Fibroblast of skin of right quadriceps (primary cell): Measurements from ENCODE around the gene RNASE1.
"Not testable (repeated sequence)": the region's sequence is repeated elsewhere in the genome, so short reads cannot be mapped to it uniquely, and the experiment has no call there.

Experiments used
- DNase-seq: peaks from one replicate; pipeline ENCODE4 v3.0.0-alpha.2; 2013

Gene RNASE1

DNA sequence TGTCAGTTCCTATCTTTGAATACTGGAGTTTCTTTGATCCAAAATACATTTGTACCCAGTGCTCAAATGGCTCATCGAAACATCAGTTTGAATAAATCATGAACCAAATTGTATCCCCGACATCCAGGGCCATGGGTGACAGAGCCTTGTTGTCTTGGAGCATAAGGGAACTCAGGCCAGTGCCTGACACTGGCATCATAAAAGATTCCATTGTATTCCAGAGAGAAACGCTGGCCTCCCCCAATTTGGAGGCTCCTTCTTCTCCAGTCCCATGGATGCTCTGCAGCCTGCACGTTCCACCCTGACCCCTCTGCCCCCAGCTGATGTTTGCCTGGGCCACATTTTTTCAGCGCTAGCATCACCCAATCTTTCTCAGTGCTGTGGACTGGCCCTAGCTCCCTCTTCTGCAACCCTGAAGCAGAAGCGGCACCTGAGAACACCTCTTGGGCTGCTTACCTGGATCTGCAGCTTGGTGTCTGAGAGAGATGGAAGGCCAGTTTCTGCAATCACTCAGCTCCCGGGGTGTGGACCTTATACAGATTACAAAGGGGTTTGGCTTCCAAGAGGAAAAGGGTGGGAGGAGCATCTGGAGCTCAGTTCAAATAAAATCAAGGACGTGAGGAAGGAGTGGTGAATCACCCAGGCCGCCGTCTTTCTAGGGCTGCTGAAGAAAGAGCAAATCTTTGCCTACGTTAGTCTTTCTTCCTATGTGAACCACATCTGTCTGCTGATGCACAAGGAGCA is at the start of gene RNASE1:
Gene RNASE1 (minus strand): TSS at position 504 of the 744 bp plus-strand sequence. CDS start 776 bp downstream, outside the sequence.
- no peak for DNase-seq

- DNase-seq = no peak
Observed at GRCh38 chr14:20848955-20849570, 46.4 kb upstream of the RNASE1 start.

GRCh38 chr14:20848316-20848954 is 45.8 kb upstream of the RNASE1 start:
- DNase-seq = peak; percentile 50

GRCh38 chr14:20846560-20846959 is 43.9 kb upstream of the RNASE1 start:
- no peak for DNase-seq

- no peak for DNase-seq
Observed at GRCh38 chr14:20841096-20841495, 38.5 kb upstream of the RNASE1 start.

DNA sequence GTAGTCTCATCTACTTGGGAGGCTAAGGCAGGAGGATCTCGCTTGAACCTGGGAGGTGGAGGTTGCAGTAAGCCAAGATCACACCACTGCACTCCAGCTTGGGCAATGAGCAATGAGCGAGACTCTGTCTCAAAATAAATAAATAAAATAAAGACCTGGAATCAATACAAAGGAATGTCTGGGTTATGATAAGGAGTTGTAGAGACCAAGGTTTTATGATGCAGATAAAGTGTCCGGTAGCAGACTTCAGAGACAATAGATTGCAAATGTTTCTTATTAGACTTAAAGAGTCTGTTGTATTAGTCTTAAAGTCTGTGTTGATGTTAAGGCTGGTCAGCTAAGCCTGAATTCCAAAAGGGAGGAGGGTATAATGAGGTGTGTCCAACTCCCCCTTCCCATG is 35.2 kb upstream of the RNASE1 start:
- DNase-seq = no peak

- peak; percentile 23 for DNase-seq
Observed at GRCh38 chr14:20836668-20837338, 34.2 kb upstream of the RNASE1 start.

GRCh38 chr14:20834899-20835298 is 32.3 kb upstream of the RNASE1 start:
- DNase-seq = no peak

DNA sequence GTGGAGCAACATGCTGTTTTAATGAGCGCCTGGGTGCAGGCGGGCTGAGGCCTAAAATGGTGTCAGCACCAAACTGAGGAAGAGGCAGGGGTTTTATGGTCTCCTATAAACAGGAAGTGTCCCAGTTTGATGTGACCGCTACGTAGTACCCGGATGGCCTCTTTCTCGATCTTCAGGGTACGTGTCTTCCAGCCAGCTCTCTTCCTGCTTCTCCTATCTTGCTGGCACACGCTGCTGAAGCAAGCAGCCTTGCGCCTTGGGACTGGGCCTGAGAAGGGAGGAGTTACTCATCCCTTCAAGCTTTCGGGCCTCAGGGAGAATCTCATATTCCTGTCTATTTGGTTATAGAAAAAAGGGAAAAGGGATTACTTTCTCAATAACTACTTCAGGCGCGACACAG is 28.2 kb upstream of the RNASE1 start:
- no peak for DNase-seq

DNA sequence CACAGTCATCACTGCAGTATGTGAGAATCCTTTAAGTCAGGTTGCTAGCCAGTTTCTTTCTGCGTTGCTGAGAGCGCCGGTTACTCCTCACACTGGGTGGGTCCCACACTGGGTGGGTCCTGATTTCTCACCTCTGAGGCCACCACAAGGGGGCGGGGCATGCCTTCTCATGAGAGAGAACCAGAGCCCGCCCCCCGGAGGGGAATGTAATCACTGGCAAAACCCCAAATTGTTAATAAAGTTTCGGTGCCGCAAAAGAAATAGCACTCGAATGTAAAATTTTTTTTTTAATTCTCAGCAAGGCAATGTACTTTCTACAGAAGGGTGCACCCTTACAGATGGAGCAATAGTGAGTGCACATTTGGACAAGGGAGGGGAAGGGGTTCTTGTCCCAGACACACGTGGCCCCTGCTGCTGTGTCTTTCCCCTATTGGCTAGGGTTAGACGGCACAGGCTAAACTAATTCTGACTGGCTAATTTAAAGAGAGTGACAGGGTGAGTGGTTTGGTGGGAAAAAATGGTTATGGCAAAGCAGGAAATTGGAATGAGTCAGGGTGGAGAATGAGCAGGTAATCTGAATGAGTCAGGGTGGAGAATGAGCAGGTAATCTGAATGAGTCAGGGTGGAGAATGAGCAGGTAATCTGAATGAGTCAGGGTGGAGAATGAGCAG is 25.5 kb upstream of the RNASE1 start:
- not testable (repeated sequence) for DNase-seq

- DNase-seq = no peak
Observed at GRCh38 chr14:20827326-20827725, 24.7 kb upstream of the RNASE1 start.

DNA sequence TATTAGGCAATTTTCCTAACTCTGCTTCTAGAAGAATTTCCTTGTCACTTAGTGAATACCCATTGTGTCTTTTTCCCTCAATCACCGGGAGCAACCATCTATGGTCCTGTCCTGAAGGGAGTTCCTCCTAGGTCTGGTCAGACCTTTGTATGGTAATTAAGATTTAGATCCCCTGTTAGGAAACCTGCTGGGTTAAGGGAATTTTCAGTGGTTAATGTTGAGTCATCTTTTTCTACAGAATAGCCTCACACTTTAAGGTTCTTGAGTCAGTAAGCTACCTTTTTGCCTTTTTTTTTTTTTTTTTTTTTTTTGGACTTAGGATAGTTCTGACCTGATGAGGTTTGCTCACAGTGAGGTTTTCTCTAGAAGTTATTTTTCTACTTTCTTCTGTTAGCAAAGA is 24.0 kb upstream of the RNASE1 start:
- DNase-seq = not testable (repeated sequence)

DNA sequence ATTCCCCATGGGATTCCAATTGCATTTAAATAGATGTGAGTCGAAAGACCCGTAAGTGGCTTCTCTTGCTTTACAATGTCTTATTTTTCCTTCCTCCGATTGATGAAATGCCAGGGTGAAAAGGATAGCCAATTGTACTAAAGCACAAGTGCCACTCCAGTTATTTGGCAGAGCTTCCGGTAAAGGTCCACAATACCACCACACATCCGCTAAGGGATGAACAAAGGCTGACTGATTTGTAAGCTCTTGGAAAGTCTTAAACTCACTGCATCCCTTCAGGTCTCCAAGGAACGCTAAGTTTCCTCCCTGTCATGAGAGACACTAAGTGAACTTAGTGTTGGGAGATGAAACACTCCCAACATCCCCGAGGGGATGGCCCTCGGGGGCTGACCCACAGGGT is 21.2 kb upstream of the RNASE1 start:
- no peak for DNase-seq

DNA sequence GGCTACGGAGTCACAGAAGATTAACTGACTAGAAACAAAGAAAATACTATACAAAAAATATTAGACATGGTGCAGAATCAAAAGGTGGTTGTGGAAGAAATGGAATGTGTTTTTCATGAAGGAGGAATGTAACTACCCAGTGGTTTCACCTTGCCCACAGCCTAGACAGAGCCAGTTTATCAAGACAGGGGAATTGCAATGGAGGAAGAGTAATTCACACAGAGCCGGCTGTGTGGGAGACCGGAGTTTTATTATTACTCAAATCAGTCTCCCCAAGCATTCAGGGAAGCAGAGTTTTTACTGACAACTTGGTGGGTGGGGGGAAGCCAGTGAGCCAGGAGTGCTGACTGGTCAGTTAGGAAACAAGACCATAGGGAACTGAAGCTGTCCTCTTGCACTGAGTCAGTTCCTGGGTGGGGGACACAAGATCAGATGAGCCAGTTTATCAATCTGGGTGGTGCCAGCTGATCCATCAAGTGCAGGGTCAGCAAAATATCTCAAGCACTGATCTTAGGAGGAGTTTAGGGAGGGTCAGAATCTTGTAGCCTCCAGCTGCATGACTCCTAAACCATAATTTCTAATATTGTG is 19.0 kb upstream of the RNASE1 start:
- not testable (repeated sequence) for DNase-seq

GRCh38 chr14:20820063-20820904 is 17.6 kb upstream of the RNASE1 start:
- no peak for DNase-seq

DNA sequence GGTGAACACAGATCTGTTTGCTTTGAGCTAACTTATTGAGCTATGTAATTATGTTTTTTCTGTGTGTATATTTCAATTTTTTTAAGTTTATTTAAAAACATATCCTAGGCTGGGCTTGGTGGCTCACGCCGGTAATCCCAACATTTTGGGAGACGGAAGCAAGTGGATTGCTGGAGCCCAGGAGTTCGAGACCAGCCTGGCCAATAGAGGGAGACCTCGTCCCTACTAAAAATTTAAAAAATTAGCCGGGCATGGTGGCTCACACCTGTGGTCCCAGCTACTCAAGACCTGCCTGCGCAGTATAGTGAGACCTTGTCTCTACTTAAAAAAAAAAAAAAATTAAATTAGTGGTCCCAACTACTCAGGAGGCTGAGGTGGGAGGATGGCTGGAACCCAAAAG is 16.2 kb upstream of the RNASE1 start:
- no peak for DNase-seq

GRCh38 chr14:20815946-20816345 is 13.3 kb upstream of the RNASE1 start:
- not testable (repeated sequence) for DNase-seq

DNA sequence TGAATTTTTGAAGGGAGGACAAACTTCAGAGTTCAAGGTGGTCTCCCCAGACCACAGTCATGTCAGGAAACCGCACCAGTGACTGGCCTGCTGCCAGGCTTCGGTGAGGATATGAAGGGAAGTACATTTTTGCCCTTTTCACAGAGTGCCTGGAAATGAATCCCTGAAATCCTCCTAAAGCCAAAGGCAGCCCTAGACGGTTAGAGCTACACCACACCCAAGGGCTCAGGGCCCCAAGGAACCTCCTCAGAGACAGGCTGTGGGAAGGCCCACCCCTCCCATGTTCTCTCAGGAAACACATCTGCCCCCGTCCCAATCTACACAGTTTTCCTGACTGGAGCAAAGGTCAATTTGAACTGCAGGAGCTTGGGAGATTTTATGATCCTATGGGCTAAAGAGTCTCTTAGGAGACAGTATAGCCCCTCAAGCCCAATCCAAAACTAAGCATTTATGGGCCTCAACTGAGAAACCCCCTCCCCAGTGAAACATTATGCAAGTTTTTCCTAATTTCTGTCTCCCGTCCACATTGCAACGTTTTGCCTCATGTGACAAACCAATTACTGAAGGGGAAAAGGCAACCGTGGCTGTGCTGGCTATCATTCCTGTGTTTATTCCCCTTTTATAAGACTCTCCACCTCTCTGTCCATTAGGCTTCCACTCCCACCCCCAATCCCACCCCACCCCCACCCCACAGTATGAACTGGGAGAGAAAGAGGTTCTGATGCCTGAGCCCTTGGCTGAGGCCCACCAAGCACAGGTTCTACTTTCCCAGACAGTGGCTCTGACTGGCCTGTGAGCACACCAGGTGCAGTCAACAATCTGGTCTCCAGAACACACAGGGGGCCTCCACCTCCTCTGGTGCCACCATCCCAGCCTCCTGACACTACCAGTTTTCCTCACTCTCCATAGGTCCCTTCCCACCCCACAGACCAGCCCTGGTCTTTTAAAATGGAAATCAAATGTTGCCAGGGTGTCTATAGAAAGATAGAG is 9.6 kb upstream of the RNASE1 start:
- DNase-seq = no peak

GRCh38 chr14:20809917-20810316 is 7.3 kb upstream of the RNASE1 start:
- DNase-seq = no peak

DNA sequence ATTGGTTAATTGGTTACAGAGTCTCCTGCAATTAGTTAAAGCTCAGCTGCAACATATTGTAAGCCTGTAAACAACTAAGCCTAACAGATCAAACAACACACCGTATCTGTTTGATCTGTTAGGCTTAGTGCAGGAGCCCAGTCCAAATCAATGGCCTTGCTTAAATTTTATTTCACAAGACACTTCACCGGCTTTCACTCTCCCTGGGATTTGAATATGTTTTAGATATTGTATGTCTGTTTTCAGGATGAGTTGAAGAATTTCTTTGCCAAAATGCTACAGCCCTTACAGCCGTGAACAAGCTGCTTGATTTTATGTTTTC is 5.5 kb upstream of the RNASE1 start:
- no peak for DNase-seq
